HG03103 (cell line): ENCODE results near the gene ZNF668.
A peak's percentile ranks its signal among the peaks of the same experiment; 100 is the strongest.

Experiments used
- ATAC-seq: cut with Tn5 transposase; IDR thresholded peaks from one replicate; pipeline ENCODE4 v1.9.1; 2021; ENCODE audit warnings: low read depth; ENCODE audit not compliant: unreplicated experiment

The ZNF668 gene

DNA sequence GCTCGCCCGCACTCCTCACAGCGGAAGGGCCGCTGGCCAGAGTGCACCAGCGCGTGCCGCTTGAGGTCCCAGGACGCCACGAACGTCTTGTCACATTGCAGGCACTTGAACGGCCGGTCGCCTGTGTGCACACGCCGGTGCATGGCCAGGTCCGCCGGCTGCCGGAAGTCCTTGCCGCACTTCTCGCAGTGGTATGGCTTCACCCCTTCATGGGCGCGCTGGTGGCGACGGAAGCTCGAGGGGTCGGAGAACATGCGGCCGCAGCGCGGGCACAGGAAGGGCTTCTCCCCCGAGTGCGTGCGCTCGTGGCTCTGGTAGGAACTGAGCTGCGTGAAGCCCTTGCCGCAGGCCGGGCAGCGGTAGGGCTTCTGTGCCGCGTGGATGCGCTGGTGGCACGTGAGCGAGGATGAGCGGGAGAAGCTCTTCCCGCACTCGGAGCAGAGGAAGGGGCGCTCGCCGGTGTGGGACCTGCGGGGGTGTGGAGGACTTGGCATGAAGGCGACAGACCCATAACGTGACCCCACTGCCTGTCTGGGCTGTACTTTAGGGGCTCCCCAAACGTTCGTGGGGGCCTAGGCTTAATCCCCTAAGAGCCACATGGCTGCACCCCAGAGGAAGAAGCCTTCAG lies 12.1 kb downstream of the ZNF668 start:
- no peak for ATAC-seq

DNA sequence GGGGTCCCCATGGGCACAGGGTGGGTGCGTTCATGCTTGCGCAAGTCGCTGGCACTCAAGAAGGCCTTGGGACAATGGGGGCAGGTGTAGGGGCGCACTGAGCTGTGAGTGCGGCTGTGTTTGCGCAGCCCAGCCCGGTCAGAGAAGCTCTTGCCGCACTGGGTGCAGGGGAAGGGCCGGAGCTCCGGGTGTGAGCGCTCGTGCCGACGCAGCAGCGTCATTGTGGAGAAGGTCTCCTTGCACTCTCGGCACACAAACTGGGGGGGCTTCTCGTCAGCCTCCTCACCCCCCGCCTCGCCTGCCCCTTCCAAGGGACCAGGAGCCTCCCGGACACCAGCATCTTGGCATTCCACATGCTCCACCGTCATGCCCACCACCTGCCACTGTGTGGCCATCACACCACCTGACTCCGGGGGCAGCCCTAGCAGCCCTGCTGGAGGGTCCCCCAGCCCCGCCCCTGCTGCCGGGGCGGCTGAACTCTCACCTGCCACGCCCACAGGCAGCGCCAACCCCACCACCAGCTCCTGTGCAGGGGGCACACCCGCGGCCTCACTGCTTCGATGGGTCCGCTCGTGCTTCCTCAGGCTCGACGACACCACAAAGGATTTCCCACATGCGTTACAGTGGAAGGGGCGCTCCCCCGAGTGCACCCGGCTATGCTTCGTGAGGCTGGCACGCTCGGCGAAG lies 12.8 kb downstream of the ZNF668 start:
- no peak for ATAC-seq

DNA sequence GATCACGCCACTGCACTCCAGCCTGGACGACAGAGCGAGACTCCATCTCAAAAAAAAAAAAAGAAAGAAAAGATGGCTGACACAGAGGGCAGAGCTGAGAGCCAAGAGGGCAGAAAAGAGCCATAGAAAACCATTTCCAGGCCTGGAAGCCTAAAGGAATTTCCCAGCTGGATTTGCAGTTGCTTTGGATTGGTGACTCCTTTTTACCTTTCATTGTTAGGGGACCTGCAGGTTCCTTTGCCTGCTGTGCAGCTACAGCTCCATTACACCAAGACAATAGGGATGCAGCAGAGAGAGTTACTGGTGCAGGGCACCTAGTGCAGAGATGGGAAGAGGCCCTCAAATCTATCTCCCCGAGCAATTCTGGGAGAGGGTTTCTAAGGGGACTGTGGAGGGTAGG lies 18.4 kb downstream of the ZNF668 start:
- ATAC-seq, result no peak

DNA sequence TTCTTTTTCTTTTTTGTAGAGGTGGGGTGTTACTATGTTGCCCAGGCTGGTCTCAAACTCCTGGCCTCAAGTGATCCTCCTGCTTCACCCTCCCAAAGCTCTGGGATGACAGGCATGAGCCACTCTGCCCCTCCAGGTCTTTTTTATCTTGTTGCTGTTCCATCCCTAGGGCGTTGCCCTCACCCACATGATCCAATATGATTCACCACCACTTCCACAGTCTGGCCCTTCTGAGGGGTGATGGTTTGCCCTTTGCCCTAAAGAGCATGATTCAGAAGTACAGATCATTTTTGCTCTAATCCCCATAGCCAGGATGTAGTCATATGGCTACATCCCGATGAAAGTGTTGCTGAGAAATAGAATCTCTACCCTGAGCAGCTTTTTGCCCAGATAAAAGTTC lies 21.9 kb downstream of the ZNF668 start:
- ATAC-seq, result no peak

DNA sequence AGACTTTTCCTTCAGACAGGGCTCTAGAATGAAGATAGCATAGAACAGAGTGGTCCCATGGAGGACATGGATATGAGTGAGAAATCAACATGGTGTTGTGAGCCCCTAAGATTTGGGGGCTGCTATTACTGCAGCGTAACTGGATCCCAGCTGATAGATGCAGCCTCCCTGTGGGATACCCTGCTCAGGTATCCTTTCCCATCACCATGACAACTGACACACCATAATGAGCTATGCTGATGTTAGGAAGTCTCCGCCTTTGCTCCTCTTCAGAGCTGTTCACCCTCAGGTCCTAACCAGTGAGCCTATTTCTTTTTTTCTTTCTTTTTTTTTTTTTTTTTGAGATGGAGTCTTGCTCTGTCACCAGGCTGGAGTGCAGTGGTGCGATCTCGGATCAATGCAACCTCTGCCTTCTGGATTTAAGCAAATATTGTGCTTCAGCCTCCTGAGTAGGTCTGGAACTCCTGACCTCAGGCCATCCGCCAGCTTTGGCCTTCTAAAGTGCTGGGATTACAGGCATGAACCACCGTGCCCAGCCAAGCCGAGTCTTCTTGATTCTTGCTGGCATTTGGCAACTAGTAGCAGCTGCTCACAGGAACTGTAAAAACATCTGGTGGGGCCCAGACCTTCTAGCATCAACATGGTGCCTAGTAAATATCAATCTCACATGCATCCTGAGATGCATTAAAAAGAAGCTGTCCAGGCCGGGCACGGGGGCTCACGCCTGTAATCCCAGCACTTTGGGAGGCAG lies 23.6 kb downstream of the ZNF668 start:
- no peak for ATAC-seq

DNA sequence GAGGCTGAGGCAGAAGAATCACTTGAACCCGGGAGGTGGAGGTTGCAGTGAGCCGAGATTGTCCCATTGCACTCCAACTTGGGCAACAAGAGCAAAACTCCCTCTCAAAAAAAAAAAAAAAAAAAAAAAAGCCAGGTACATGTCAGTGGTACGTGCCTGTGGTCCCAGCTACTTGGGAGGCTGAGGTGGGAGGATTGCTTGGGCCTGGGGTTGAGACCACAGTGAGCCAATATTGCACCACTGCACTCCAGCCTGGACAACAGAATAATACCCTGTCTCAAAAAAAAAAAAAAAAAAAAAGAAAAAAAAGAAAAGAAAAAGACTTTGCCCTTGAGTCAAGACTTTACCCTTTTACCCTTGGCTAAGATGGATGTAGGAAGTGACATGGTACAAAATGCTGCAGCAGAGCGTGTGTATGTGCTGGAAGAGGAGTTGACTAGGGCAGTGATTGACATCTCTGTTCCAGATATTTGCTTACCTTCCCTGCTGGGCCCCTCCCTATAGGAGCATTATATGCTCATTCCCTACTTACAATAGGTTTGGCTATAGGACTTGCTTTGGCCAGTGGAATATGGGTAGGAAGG lies 30.1 kb downstream of the ZNF668 start:
- ATAC-seq, result no peak

DNA sequence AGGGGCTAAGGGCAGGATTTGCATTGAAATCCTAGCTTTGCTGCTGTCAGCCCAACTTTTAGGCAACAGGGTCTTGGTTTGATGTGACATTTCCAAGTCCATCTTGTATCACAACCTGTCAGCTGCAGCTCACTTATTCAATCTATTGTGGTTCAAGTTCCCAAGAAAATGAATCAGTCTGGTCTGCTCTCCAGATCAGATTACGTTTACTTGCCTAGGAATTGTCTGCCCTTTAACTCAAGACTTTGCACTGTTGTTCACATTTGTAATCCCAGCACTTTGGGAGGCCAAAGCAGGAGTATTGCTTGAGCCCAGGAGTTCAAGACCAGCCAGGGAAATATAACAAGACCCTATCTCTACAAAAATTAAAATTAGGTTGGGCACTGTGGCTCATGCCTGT lies 30.7 kb downstream of the ZNF668 start:
- ATAC-seq, result no peak

DNA sequence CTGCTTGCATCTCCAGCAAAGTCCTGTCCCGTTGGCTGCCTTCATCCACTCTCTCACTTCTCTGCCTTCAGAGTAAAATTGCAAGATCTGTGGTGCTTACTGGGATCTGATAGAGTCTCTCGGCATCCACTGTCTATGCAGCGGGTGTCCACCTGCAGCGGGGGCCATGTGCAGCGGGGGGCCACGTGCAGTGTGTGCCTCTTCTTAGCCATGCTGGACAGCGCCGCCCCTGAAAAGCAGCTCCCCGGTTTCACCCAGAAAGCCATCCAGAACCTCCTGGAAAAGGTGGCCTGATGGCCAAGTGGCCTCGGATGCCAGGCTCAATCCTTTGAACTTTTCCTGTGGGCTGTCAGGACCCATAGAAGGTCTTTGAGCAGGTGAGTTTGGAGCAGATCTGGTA lies 31.2 kb downstream of the ZNF668 start:
- no peak for ATAC-seq

DNA sequence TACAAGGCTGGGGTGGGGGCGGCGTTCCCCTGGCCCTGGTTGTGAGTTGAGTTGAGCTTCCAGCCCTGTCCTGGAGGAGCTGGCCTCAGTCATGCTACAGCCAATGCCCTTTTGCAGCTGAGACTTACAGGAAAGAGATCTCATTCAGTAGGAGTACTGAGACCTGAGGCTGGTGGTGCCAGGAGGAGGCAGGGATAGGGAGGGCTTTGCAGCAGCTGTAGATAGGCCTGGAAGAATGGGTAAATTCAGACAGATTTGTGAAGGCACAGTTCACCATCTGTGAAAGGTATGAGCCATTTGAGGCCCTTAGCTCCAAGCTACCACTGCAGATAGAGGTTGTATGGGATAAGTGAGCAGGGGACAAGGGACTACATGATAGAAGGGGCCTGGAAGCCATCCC lies 35.0 kb downstream of the ZNF668 start:
- ATAC-seq, result no peak

DNA sequence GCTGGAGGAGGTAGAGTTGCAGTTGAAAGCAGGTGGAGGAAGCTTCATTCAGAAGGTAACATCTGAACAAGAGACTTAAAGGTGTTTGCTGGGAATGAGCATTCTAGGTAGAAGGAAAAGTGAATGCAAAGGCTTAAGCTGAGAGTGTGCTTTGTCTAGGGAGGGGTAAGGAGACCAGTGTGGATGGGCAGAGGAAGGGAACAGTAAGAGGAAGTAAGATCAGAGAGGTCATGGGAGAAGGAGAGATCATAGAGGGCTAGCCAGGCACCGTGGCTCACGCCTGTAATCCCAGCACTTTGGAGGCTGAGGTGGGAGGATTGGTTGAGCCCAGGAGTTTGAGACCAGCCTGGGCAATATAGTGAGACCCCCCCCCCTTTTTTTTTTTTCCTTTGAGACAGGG lies 37.3 kb downstream of the ZNF668 start:
- ATAC-seq, result no peak

DNA sequence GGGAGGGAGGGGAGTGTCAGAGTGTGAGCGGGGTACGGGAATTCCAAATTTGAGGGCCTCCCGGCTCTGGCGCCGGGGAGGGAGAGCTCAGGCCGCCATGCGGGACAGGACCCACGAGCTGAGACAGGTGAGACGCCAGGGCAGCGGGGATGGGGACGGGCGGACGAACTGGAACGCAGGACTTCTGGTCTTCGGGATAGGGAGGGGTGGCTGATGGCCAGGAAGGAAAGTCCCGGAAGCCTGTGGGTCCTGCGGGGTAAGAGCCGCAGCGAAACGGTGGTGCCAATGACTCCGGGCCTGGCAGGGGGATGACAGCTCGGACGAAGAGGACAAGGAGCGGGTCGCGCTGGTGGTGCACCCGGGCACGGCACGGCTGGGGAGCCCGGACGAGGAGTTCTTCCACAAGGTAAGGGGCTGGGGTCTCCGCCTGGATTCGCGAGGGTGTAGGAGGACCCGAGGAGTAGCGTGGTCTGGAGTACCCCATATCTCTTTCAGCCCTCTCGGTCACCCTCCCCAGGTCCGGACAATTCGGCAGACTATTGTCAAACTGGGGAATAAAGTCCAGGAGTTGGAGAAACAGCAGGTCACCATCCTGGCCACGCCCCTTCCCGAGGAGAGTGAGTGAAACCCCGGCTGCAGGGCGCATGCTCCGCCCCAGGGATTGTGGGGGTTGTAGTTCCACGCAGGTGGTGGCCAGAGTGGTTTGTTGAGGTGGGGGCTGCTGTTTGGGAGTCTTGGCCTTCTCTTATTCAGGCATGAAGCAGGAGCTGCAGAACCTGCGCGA lies 40.1 kb downstream of the ZNF668 start:
- ATAC-seq, result peak; percentile 44

DNA sequence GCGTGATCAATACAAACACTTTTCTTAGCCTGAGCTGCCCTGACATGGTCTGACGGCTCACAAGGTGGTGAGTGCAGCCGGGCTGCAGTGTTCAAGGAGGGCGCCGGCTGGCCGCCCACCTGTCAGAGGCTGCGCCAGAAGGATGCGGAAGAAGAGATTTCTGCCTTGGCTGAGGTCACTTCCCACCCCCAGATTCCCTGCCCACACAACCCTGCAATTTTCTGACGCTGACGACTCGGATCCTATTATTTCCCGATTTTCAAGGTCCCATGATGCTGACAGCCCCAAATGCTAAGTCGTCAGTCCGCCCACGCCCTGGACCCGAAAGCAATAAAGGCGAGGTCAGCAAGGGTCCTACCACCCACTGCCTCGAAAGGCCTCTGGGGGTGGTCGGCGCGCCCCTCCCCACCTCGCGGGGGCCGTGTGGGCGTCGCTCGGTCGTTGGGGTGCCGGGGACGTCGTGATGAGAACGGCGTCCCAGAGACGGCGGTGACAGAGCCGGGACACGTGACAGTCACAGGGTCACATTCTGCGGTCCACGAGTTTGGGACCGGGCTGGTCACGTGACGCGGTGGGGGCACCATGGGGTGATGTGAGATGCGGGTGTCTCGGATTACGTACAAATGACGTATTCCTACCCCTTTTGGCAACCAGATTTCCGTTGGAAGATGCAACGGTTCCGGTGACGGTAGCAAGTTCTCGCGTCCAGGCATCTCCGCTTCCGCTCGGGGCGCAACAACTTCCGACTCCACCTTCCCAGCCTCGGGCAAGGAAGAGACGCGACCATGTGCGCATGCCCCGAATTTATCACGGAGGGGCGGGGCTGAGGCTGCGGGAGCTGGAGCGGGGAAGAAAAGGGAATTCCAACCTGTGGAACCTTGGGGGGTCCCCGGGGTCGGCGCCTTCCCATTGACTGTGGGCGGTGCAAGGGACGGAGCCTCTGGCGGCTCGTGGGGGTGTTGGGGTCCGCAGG lies 41.0 kb downstream of the ZNF668 start, which contains the start of gene STX4:
TSS of gene STX4 (plus strand) at position 823 of the 973 bp plus-strand sequence. CDS start 248 bp downstream, outside the sequence.
- ATAC-seq, result peak; percentile 66

DNA sequence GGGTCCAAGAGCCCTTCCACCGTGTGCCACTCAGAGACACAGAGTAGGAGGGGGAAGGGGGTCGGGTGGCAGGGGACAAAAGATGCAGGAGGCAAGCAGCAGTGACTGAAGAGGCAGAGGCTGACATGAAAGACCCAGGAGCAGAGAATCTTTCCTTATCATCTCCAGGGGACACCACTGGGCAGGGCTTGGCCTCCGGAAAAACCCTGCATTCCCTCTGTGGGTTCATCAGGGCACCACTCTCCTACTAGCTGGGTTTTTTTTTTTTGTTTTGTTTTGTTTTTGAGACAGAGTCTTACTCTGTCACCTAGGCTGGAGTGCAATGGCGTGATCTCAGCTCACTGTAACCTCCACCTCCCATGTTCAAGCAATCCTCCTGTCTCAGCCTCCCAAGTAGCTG lies 42.8 kb downstream of the ZNF668 start:
- no peak for ATAC-seq

DNA sequence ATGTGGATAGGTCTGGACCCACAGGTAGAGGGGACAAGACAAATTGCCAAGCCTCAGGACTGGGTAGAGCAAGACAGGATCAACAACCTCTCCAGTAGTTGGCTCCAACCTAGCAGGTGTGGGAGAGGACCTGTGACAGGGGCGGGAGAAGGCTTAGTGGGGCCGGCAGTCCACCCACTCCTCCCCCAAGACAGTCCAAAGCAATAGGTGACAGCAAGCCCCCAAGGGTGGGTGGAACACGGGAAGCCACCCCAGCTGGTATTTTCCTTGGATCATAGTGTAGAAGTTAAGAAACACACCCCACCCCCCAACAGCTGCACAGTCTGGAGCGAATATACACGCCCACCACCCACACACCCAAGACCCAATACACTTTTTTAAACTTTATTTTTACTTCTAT lies 44.8 kb downstream of the ZNF668 start:
- ATAC-seq, result no peak

DNA sequence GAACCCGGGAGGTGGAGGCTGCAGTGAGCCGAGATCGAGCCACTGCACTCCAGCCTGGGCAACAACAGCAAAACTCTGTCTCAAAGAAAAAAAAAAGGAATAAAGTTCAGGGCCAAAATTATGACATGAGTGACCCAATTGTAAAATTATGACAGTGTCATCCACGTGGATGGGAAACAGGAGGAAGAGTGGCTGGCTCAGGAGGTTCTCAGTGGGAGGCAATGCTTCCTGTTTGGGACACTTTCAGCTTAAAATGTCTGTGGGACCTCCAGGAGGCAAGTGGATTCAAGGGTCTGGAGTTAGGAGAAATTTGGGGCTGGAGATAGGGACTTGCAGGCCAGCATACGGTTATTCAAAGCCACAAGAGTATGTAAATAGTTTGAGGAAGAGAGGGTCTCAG lies 48.7 kb downstream of the ZNF668 start:
- no peak for ATAC-seq

DNA sequence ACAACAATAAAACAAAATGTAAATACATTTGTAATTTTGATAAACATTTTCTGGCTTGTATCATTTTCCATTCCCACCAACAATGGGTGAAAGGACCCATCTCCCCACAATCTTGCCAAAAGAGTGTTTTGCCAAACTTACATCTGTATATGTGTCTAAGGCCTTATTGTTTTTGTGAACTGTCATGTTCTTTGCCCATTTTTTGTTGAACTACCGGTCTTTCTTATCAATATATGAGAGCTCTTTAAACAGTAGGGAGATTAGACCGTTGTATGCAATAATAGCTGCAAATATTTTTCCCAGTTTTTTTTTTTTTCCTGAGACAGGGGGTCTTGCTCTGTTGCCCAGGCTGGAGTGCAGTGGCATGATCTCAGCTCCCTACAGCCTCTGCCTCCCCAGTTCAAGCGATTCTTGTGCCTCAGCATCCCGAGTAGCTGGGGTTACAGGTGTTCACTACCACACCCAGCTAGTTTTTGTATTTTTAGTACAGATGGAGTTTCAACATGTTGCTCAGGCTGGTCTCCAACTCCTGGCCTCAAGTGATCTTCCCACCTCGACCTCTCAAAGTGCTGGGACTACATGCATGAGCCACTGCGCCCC lies 50.3 kb downstream of the ZNF668 start:
- ATAC-seq, result no peak

DNA sequence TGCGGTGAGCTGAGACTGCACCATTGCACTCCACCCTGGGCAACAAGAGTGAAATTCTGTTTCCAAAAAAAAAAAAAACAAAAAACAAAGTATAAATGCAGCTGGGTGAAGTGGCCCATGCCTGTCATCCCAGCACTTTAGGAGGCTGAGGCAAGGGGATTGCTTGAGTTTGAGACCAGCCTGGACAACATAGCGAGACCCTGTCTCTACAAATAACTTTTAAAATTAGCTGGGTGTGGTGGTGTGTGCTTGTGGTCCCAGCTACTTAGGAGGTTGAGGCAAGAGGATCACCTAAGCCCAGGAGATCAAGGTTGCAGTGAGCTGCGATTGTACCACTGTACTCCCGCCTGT lies 50.8 kb downstream of the ZNF668 start:
- no peak for ATAC-seq

DNA sequence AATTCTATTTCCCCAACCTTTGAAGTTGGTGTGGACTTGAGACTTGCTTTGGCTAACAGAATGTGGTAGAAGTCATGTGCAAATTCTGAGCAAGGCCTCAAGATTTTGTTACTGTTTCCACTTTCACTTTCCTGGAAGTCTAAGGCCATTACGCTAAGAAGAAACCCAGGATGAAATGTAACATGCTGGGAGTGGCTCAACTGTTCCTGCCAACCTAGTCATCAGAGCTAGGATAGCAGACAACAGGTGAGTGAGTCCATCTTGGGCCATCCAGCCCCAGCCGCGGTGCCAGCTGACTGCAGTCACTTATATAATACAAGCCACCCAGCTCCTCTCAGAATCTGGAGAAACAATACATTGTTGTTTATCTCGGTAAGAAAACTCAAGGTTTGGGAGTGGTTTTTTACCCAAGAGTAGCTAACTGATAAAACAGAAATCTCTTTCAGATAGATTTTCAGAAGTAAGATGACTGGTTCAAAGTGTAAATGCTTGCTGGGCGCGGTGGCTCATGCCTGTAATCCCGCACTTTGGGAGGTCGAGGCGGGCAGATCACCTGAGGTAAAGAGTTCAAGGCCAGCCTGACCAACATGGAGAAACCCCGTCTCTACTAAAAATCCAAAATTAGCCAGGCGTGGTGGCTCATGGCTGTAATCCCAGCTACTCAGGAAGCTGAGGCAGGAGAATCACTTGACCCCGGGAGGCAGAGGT lies 51.3 kb downstream of the ZNF668 start:
- no peak for ATAC-seq

DNA sequence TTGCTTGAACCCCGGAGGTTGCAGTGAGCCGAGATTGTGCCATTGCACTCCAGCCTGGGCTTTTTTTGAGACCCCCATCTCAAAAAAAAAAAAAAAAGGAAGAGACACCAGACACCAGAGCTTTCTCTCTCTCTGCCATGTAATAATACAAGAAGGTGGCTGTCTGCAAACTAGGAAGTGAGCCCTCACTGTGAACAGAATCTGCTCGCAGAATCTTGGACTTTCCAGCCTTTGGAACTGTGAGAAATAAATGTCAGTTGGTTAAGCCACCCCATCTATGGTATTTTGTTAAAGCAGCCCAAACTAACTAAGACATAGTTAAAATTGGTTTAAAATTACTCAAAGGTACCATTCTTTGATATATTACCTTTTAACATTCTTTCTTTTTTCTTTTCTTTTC lies 53.5 kb downstream of the ZNF668 start:
- no peak for ATAC-seq
